GM19193 (cell line): Measurements from ENCODE around the gene LNPEP.

Experiments used
- POLR2A ChIP-seq: IDR thresholded peaks from 4 replicates; pipeline ENCODE4 v1.6.1; 2011; ENCODE audit not compliant: insufficient read depth, insufficient read length; ENCODE audit errors: extremely low read depth

LNPEP gene

DNA sequence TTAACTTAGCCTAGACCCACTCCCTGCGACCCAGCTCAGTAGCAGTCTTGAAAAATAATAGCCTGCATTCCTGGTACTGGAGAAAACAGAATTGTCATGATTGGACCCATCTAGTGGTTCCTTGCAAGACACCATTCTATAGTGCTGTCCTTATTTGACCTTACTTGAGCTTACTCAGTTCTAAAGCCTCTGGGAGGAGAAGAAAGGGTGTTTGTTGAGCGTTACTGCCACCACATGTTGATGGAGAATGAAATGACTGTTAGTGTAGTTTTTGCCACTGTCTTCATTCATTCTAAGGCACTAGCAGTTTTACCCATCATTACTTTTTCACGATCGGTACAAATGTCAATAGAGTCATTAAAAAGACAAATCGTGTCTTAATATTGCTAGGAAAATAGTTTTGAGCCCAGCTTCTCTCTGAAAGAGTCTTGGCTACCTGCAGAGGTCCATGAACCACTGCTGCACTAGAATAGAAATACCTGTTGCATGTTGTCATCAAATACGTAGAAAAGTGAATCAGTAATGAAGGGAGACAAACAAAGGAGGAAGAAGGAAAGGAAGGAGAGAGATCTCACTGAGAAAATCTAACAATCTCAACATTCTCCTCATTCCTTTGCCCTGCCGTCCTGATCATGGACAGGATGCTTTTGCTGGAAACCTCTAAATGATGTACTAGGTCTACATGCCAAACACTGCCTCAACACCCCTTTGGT, 110.5 kb downstream of the LNPEP start:
- TF ChIP-seq POLR2A, result no peak

DNA sequence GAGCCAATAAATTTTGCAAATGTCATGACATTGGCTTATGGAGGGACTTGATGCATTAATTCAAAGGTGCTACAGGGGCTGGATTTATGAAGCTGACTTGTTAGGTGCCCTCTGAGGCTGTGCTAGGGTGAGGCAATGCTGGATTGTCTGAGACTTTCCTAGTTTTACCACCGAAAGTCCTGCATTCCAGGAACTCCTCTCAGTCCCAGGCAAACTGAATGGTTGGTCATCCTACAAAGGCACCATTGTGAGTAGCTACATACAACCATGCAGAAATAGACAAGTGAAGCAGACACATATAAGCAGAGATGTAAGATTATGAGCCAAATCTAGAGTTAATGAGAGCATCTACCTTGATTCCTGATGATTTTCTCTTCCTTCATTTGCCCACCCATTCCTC, 111.2 kb downstream of the LNPEP start:
- TF ChIP-seq POLR2A, result no peak

DNA sequence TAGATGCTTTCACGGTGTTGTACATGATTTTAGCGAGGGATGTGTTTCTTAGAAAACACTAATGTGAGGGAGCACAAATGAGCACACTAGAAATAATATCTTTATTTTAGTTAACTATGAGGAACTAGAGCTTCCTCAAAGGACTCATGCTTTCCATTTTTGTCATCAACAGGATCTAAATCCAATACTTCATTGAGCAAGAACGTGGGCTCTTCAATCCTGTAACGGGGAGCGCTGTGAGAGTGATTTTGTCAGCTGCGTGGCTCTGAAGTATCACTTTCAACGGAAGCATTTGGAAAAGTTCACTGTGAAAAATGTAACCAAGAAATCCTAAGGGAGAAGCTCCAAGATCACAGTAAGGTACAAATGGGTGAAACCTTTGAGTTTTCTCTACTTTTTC, 113.3 kb downstream of the LNPEP start:
- no peak for TF ChIP-seq POLR2A

DNA sequence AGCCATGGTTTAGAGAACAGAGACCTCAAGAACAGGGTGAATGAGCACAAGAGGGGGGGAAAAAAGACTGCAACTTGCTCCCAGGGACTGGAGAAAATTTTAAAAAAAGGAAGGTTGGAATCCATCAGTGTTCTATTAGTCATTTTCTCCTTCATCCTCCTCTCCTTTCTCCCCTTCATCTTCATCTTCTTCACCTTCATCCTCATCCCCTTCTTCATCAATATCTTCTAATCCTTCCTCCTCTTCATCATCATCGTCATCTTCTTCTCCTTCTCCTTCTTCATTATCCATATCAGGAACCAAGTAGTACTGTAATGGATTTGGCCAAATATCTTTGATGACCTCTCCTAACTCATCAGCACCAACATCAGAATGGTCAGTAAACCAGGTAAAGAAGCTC, 120.4 kb downstream of the LNPEP start:
- no peak for TF ChIP-seq POLR2A

DNA sequence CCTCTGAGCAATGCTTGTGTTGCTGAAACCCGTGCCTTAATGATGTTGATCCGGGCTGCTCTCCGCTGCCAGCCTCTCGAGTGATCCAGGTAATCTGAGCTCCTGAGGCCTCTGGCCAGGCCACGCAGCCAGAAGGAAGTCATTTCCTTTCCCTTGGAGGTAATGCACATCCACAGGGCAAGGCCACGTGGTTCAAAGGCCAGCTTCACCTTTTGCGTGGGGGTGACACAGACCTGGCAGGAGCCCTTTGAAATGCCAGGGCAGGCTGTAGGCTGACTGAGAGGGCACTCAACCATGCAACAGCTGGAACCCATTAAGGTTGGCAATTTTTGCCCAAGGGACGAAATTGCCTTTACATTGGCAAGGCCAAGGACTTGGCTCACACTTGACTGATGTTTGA, 126.2 kb downstream of the LNPEP start:
- TF ChIP-seq POLR2A, result no peak

DNA sequence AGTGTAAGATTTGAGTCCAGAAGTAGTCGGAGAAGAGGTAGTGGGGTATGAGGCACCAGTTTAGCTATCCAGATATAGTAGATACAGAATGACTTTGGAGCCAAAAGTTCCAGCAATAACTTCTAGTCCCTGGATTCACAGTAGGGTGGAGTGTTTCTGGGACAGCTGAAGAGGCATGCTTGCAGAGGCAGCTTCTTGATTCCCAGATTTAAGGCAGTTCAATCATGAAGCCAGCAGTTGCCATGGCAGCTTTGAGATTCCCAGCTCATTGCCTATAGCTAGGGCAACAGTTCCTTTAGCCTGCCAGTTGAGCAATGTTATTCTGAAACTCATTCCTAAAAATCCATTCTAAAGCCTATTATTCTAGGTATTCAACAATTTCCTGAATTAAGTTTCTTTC, 127.4 kb downstream of the LNPEP start:
- TF ChIP-seq POLR2A, result no peak

DNA sequence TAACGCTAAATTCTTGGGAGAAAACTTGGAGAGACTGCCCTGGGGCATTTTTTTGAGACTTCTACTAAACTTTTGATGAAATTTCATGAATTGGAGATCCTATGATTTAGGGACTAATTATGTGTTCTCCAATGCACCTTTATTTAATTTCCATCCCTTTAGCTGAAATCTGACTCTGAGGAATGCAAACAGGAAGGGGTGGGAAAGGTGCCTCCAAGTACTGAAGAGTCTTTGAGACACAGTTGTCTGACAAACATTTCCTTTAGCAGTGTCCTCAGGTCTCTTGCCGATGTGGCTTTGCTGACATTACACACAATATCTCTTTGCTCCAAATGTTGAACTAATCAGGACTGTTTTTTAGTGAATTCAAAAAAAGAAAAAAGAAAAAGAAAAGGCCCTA, 129.6 kb downstream of the LNPEP start:
- no peak for TF ChIP-seq POLR2A

DNA sequence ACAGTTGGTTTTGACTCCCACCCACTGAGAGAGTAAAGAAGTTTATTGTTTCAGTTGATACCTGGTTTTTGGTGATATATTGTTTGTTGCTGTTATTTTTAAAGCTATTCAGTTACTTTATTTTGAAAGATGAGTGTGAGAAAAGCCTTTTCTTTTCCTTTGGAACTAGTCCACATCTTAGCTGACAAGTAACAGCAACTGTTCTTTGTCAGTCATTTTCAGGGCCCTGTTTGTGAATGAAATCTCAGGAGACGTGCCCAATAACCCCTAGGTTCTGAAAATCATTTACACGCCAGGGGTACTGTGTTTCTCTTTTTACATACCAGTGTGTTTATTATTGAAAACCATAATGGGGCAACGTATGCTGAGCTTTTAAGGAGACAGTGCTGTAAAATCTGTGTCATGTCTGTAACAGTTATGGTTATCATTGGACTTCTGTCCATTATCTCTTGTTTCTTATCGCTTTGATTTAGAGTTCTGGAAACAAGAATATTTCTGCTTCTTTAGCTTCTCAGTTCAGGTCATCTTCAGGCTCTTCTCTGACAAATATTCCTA, 131.5 kb downstream of the LNPEP start:
- TF ChIP-seq POLR2A, result no peak

DNA sequence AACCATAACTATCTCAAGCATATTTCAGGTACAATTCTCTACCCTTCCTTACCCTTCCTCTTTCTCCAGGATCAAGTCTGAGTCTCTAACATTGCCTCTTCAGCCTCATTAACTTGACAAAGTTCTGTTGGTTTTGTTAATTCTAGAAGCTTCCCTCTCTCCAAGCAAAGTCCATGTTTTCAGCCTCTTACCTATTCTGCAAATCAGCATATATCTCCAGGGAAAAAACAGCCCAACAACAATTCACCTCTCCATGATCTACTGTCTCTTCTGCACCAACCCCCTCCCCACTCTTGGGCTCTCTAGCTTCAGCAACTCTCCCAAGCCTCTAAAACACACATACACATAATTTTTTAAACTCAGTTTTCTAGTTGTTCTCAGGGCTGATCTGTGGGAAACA, 134.4 kb downstream of the LNPEP start:
- no peak for TF ChIP-seq POLR2A

DNA sequence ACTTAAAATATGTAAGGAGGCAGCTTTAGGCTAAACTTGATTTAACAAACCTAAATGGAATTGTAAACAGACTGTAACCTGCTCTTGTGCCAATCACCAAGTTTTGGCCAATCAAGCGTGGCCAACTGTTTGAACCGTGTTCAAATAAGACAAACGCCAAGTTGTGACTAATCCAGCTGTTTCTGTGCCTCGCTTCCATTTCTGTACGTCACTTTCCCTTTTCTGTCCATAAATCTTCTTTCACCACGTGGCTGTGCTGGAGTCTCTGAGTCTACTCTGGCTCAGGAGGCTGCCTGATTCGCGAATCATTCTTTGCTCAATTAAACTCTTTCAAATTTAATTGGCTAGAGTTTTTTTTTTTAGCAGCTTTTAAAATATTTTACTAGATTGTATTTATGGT, 135.2 kb downstream of the LNPEP start:
- no peak for TF ChIP-seq POLR2A

DNA sequence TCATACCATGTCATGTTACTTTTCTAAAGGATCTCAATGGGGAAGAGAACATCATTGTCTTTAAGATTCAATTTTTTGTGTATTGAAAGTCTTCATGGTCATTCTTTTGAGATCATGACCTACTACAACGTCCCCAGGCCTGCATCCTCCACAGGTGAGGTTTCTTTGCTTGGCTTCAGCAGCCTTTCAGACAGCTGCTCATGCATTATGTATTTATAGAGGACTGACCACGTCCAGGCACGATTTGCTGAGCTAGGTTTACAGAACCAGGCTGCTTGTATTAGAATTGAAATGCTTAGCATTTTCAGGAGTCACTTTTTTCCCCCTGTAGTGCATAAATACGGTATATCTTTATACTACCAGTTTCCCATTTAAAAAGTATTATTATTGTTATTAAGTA, 136.1 kb downstream of the LNPEP start:
- no peak for TF ChIP-seq POLR2A

DNA sequence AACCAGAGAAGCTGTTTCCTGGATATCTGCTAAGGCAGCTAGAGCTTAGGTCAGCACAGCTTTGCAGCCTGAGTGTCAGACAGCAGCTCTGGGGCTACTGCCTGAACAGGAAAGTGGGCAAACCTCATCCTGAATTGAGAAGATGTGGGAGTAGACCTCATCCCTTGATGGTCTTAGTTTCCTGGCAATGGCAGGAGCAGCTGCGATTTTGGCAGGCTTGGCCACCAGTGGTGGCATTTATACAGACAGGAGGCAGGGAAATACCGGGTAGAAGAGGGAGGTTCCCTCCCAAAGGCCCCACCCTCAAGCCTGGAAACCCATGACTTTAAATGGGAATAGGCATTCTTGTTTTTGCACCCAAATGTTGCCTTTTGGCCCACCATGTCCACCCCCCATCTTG, 136.8 kb downstream of the LNPEP start:
- no peak for TF ChIP-seq POLR2A

DNA sequence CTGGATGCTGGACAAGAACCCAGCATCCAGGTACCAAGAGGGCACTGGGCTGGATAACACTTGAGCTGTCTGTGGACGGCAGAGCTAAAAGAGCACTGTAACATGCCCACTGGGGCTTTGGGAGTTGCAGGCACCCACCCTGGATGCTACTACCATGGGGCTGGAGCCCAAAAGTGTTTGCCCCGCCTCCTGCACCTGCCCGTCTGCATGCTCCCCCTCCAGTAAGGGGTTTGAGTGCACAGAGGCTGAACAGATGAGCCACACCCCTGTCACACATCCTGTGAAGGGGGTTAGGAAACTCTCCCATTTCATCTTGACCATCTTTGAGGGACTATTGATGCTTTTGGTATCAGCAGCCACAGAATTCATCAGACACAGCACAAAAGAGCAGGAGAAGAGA, 137.5 kb downstream of the LNPEP start:
- no peak for TF ChIP-seq POLR2A

DNA sequence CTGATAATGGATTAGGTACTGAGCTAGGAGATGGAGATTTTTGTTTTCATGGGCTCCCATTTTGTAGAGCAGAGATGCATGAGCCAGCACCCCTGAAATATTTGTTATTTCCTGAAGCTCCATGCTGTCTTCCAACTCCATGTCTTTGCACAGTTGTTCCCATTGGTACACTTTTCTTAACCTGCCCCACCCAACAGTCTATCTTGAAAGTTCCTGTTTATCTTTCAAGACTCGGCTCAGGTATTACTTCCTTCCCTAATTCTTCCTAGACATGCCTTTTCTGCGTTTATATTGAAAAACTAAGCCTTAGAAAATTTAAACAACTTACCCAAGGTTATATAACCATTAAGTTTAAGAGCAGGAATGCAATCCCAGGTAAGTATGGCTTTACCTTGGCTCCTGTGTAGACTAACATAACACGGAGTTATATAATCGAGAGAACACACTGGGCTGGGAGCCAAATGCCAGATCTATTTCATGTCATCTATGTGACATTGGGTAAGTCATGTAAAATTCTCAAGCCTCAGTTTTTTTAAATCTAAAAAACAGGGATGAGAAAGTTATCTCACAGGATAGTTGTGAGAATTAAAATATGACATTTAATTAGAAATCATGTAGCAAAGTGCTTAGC, 139.1 kb downstream of the LNPEP start:
- no peak for TF ChIP-seq POLR2A

DNA sequence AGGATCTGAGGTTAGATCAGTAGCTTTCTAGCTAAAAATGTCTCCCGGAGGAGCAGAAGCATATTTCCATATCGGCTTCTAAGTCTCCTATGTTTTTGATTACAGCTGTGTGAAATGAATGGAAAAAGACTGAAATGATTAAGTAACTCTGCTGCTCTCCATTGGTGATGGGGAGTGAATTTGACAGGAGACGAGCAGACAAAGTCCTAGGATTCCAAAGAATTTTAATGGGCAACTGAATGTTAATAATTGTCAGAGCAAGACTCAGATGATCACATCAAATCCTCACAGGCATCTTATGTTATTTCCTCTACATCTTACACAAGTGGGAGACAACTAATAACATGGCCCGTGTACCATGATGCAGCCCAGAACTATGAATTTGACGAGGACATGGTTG, 139.8 kb downstream of the LNPEP start:
- no peak for TF ChIP-seq POLR2A

DNA sequence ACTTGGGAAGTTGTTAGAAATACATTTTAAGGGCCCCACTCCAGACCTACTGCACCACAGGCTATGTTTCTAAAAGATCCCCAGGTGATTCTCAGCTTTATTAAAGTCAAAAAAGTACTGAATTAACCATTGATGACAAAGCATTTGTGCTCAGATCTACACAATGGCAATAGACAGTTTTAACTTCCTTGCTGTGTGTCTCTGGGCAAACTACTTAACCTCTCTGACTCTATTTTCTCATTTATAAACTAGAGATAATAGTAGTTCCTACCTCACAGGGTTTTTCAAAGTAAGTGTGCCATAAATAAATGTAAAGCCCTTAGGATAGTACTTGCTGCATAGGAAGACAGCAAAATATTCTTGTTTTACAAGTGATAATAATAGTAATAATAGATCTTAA, 140.2 kb downstream of the LNPEP start:
- TF ChIP-seq POLR2A, result no peak
